ENCODE results near the gene ZNF385B.
"Not testable (repeated sequence)": the region's sequence is repeated elsewhere in the genome, so short reads cannot be mapped to it uniquely, and the experiment has no call there.

Gene ZNF385B

GRCh38 chr2:179671043-179671981, 190.1 kb downstream of the ZNF385B start:
- no peak for DNase-seq

GRCh38 chr2:179669196-179669595, 192.2 kb downstream of the ZNF385B start:
- no peak for DNase-seq

- DNase-seq: no peak
Observed at GRCh38 chr2:179664972-179665812, 196.2 kb downstream of the ZNF385B start.

GRCh38 chr2:179661986-179662385, 199.4 kb downstream of the ZNF385B start:
- no peak for DNase-seq

- DNase-seq: no peak
Observed at GRCh38 chr2:179657068-179657595, 204.3 kb downstream of the ZNF385B start.

GRCh38 chr2:179655627-179656026, 205.8 kb downstream of the ZNF385B start:
- no peak for DNase-seq

GRCh38 chr2:179654806-179655205, 206.6 kb downstream of the ZNF385B start:
- DNase-seq: no peak

GRCh38 chr2:179652296-179652695, 209.1 kb downstream of the ZNF385B start:
- DNase-seq: no peak

- DNase-seq: no peak
Observed at GRCh38 chr2:179650420-179650819, 211.0 kb downstream of the ZNF385B start.

GRCh38 chr2:179646862-179647587, 214.4 kb downstream of the ZNF385B start:
- DNase-seq: no peak

GRCh38 chr2:179646173-179646769, 215.1 kb downstream of the ZNF385B start:
- DNase-seq: no peak

GRCh38 chr2:179645047-179645446, 216.4 kb downstream of the ZNF385B start:
- DNase-seq: no peak

- DNase-seq: no peak
Observed at GRCh38 chr2:179642462-179642861, 218.9 kb downstream of the ZNF385B start.

GRCh38 chr2:179636995-179637394, 224.4 kb downstream of the ZNF385B start:
- DNase-seq: no peak

- no peak for DNase-seq
Observed at GRCh38 chr2:179636100-179636980, 225.1 kb downstream of the ZNF385B start.

GRCh38 chr2:179631769-179632385, 229.5 kb downstream of the ZNF385B start:
- not testable (repeated sequence) for DNase-seq

GRCh38 chr2:179629776-179630175, 231.6 kb downstream of the ZNF385B start:
- DNase-seq: not testable (repeated sequence)

GRCh38 chr2:179626261-179626660, 235.2 kb downstream of the ZNF385B start:
- no peak for DNase-seq

- DNase-seq: no peak
Observed at GRCh38 chr2:179622635-179623300, 238.6 kb downstream of the ZNF385B start.

GRCh38 chr2:179622112-179622511, 239.3 kb downstream of the ZNF385B start:
- no peak for DNase-seq
